Medulla oblongata (tissue), 1 donor: ENCODE measurements around the gene TSPAN32.

Experiments used
- DNase-seq: peaks from one replicate; pipeline ENCODE4 v3.0.0-alpha.2; 2015; ENCODE audit errors: extremely low spot score

The TSPAN32 gene

DNA sequence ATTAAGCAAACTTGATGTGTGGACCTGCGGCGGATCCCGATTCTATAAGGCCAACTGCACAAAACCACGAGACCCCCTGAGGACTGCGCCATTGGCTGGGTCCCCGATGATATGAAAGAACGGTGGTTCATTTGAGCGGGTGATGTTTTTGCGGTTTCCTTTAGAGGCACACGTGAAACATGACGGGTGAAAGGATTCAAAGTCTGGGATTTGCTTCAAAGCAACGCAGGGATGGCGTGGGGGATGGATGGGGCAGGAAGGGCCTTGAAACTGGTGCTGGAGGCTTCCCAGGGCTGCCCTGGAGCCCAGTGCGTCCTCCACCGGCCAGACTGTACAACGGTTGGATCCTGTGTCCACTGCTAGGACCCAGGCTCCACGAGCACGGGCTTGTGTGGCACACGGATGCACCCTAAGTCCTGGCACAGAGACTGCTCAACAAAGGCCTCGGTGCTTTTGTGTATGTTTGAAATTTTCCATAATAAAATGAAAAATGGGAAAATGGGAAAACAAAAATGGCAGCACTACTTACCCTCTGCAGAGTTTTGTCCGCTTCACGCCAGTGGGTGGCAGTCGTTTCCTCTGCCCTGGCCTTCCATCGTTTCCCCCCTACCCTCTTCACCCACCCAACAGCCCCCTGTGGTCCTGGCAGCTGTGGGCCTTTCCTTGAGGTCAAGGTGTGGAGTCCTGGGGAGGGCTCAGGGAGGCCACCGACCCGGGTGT, 35.1 kb upstream of the TSPAN32 start:
- DNase-seq = no peak

DNA sequence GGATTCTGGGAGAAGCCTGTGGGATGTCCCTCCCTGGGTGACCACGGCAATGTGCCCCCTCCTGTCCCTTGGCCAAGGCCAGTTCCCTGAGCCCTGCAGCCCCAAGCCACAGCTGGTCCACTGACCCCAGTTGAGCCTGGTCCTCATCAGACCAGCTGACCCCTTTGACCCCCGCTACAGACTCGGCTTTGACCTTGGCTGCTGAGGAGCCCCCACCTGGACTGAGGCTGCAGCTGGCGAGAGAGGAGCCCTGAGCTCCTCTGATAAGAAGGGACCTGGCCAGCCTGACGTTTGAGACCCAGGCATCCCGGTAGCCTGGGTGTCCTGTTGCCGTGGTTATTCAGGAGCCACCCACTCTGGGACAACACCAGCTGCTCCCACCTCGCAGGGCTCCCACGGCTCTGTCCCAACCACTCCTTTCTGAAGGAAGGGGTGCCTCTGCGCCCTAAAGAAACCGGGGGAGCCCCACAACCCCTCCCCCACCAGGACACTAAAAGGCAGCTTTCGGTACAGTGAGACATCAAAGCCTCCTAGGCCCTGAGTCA, 34.4 kb upstream of the TSPAN32 start:
- DNase-seq = no peak

DNA sequence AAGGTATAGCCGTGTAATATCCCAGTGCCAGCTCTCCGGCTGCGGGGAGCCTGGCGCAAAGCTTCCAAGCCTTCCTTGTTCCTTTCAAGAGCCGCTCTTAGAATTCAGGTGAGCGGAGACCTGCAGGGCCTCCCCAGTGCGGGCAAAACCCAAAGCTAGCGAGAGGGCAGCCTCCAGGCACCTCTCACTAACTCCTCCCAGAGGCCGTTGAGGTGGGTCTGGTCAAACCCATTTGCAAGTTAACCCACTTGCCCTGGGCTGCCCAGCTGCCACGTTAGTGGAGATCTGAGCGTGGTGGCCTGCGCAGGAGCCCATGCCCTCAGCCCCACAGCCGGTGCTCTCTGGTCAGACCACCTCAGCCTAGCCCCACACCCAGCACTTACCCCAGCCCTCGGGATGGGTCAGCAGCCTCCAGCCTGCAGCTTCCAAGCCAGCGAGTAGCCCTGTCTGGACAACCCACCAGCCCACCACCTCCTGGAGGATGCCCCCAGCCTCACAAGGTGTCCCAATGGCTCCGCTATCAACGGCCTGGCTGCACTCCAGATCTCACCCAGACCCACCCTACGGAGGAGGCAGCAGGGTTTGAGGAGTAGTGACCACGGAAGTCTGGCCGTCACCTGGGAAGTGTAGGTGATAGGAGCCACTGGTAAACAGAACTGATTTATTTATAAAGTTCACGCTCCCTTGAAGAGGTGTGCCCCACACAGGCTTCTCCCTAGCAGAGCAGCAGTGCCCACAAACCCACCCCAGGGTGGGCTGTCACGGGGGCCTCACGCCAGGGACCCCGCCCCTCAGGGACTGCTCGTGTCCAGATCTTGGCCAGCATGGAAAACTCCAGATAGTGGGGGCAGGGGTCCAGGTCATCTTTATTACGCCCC, 33.7 kb upstream of the TSPAN32 start:
- no peak for DNase-seq

DNA sequence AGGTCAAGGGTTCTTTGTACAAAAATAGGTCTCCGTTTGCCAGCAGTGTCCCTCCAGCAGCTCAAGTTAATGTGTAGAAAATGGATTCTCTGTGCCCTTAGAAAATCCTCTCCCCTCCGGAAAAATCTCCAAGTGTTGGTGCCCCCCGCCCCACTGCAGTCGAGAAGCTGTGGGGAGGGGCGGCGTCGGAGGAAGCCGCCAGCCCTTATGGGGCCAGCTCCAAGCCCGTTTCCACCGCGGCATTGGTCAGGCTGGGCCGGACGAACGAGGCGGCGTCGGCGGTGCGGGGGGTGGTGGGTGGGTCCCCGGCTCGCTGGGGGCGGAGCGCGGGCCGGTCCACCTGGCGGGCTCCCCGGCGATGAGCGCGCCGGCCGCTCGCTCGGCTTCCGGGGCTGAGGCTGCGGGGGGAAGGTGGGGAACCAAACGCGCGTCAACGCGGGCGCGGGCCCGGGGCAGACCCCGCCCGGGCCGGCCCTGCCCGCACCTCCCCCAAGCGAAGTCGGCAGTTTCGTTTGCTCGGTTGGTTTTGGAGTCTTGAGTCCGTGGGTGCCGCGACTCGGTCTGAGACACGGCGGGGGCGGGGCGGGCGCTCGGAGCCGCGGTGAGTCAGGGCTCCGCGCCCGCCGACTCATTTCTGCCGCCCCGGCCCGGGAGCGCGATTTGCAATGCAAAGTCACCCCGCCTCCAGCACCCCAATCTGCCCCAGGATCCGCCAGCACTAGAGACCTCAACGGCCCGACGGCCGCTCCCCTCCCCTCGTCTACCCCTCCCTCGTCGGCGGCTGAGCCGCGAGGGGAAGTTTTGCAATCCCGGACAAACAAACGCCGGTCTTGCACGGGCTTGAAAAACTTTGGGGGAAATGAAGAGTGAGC, 32.8 kb upstream of the TSPAN32 start:
- DNase-seq = peak; percentile 52

- DNase-seq = no peak
These were observed 32.1 kb upstream of the TSPAN32 start for GRCh38 chr11:2269601-2270321.

- no peak for DNase-seq
These were observed 31.3 kb upstream of the TSPAN32 start, which contains the start of gene ASCL2 for GRCh38 chr11:2270322-2271076. TSS of gene ASCL2 (minus strand) at chr11:2270588. CDS start at chr11:2270332, 256 bp downstream.

- DNase-seq = peak; percentile 28
These were observed 30.8 kb upstream of the TSPAN32 start for GRCh38 chr11:2271077-2271326.

DNA sequence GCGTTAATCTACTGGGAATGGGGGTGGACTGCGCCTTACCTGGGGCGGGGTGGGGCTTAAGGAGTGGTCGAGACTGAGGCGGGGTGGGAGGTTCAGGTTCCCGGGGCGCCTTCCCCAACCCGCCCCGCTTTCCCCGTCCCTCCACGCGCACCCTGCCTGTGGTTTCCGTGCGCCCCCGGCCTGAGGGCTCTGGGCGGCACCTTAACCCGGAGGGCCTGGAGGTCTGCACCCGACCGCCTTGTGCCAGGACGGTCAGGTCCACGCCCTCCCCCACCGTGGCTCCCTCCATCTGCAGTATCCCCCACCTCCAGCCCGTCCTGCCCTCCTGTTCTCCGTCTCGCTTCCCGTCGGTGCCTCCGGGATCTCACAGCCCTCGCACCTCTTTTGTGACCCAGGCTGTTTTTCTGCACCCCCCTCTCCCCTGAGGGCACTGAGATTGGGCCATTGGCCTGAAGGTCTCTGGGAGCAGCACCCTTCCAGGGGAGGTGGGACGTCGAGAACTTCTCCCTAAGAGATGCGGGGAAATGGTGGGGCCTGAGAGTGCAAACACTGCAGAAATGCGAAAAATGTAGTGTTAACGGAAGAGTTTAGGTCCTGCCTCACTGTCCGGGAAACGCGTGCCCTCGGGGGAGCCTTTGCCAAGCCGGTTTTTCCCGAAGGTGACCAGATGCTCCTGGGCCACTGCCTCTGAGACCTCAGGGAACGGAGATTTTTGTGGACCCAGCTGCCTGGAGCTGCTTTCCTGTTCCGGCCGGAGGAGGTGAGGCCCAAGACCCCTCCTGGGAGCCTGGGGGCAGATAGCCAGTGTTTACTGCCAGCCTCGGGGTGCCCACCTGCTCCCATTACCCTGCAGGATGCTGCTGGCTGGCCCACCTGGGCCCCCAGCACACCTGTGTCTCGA, 30.2 kb upstream of the TSPAN32 start:
- no peak for DNase-seq

DNA sequence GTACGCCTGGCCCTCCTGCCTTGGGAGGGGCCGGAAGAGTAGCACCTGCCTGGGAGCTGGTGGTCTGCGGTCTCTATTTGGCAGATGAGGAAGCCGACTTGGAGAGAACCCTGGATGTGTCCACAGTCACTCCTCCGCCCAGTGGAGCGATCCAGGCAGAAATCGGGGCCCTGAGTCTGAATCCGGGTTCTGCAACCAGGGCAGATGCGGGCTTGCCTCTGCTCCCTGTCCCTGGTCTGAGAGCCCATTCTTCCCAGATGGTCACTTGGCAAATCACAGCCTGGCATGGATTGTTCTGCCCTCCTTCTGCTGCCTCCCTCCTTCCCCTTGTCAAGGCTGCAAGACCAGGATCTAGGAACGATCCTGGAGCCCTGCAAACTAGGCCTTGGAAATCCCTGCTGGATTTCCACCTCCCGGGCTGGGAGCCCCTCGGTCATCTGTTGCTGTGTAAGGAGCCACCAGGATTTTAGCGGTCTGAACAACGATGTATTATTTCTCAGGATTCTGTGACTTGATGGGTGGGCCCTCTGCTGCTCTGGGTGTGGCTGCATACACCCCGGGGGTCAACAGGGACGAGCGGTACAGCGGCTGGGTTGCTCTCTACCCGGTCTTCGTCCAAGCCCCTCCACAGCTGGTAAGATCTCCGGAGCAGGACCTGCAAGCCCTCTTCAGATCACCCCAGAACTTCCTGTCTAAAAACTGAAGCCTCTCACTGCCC, 29.4 kb upstream of the TSPAN32 start:
- DNase-seq = no peak

GRCh38 chr11:2272946-2273280, 28.9 kb upstream of the TSPAN32 start:
- DNase-seq = no peak

- no peak for DNase-seq
These were observed 28.5 kb upstream of the TSPAN32 start for GRCh38 chr11:2273311-2273710.

- peak; percentile 4 for DNase-seq
These were observed 28.0 kb upstream of the TSPAN32 start for GRCh38 chr11:2273771-2274170.

- no peak for DNase-seq
These were observed 26.2 kb upstream of the TSPAN32 start for GRCh38 chr11:2275334-2276279.

GRCh38 chr11:2276280-2277007, 25.4 kb upstream of the TSPAN32 start:
- DNase-seq = no peak

DNA sequence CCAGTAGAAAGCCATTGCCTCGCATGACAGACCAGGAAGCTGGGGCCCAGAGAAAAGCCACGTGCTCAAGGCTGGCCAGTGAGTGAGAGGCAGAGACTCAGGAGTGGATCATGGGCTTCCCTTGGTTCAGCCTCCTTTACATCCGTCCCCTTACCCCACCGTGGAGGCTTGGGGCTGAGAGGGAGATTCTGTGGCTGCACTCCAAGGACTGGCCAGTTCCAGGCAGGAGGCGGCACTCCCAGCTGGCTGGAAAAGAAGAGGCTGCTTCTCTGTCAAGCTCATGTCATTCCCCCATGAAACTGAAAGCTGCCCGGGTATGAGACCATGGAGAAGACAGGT, 24.8 kb upstream of the TSPAN32 start:
- DNase-seq = no peak

GRCh38 chr11:2277933-2278523, 23.8 kb upstream of the TSPAN32 start:
- DNase-seq = no peak

- no peak for DNase-seq
These were observed 21.6 kb upstream of the TSPAN32 start for GRCh38 chr11:2280208-2280607.
